Aorta (tissue), 5 donors: ENCODE measurements around the gene TOM1L2. TPM values are rescaled to one million over a fixed set of nuclear protein-coding genes. Genes with fewer than 3 reads are reported as not detected.

ENCODE experiments used
- ATAC-seq: fragments of 200-7000 bp; cut with Tn5 transposase; one replicate; pipeline ENCODE4 v1.9.1; 2022; ENCODE audit warnings: moderate library complexity; ENCODE audit not compliant: low FRiP score
- DNase-seq, 2 donors: peaks; one replicate each; pipeline ENCODE4 v3.0.0-alpha.2; 2020
- H3K27ac ChIP-seq, 2 donors: one replicate each; pipeline ENCODE4 v1.5.1; 2013; ENCODE audit warnings: low read length in 2 of 2, mild to moderate bottlenecking in 2 of 2, moderate library complexity in 2 of 2, control low read depth in 1 of 2, inconsistent platforms in 1 of 2, low read depth in 1 of 2
- H3K27me3 ChIP-seq, 2 donors: one replicate each; pipeline ENCODE4 v1.6.1; 2013; ENCODE audit warnings: control low read depth in 1 of 2, low read length in 1 of 2, mild to moderate bottlenecking in 1 of 2, moderate library complexity in 1 of 2; ENCODE audit not compliant: insufficient read depth in 2 of 2, control insufficient read depth in 1 of 2
- H3K36me3 ChIP-seq, 2 donors: one replicate each; pipeline ENCODE4 v1.6.1; 2013; ENCODE audit warnings: control low read depth in 1 of 2, low read length in 1 of 2, mild to moderate bottlenecking in 1 of 2; ENCODE audit not compliant: insufficient read depth in 2 of 2, control insufficient read depth in 1 of 2
- H3K4me1 ChIP-seq, 2 donors: one replicate each; pipeline ENCODE4 v1.6.1; 2013; ENCODE audit warnings: low read length in 2 of 2, control low read depth in 1 of 2, mild to moderate bottlenecking in 1 of 2, moderate library complexity in 1 of 2; ENCODE audit not compliant: insufficient read depth in 2 of 2, control insufficient read depth in 1 of 2
- H3K4me3 ChIP-seq, 2 donors: one replicate each; pipeline ENCODE4 v1.5.1; 2013; ENCODE audit warnings: low read length in 2 of 2, control low read depth in 1 of 2, mild to moderate bottlenecking in 1 of 2
- H3K9me3 ChIP-seq: one replicate; pipeline ENCODE4 v1.6.1; 2013; ENCODE audit warnings: mild to moderate bottlenecking, low read length; ENCODE audit not compliant: control insufficient read depth
- WGBS, 2 donors: extraction: QIAGEN DNeasy Blood & Tissue Kit; methylation state at CpG; one replicate each; pipeline ENCODE4 v1.1.7; 2013; 5-methylcytosine and 5-hydroxymethylcytosine counted together
- intact Hi-C, 2 donors: fragments of 100-400 bp; cut with DNase I; formaldehyde crosslinking; loops; one replicate each; pipeline versions ENCODE4 v1.14.2 to v1.15.0; 2022
- polyA plus RNA-seq, 2 donors: library from polyadenylated mRNA; stranded (reverse); fragments of 200-250 nt; gene quantifications; one replicate each; pipeline ENCODE4 v1.2.3, GENCODE V29; 2013
- total RNA-seq, 2 donors: library from RNA; stranded (reverse); fragmentation: NEBNext Ultra II Directional; extraction: Animal tissue kit (Norgen Biotek cat#: 25700); gene quantifications; one replicate each; pipeline ENCODE4 v1.2.1, GENCODE V29; 2021
- donor health status: healthy with polysubstance abuse.
- donor health status: Bipolar disorder and iron deficiency.
- donor health status: DM: no; HTN: no; CAD: no.
- donor health status: DM: no; HTN: no; CAD: no.
- donor health status: DM: yes; HTN: yes; CAD: no.

The TOM1L2 gene
- total and polyA plus RNA-seq, 4 donors, result 11.9 to 74.9 (median 54.8) TPM

DNA sequence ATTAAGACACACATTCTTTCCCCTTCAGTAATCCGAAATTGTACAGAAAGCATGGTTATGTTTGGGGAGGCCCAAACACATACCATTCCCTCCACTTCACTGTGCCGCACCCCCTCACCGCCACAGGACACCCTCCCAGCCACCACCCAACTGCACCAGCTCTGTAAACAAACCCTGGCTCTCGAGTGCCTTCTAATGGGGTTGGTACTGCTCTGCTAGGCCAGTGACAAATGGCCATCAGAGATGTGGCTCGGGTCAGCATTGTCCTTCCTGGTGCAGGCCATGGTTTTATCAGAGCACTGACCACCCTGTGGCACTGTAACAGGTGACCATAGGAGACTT, 111.5 kb downstream of the TOM1L2 start:
- H3K36me3 ChIP-seq, result no peaks in the 10 kb centered on the region
- ATAC-seq (no peak), DNase-seq (no peak)
- H3K9me3 ChIP-seq, result no peaks in the 10 kb centered on the region
- no peak overlapping the region for H3K4me3 ChIP-seq
- WGBS, 2 donors, result 76% methylated on average over 5 of the region's 5 CpGs
- H3K27ac ChIP-seq, result no peak overlapping the region
- H3K27me3 ChIP-seq, result no peaks in the 10 kb centered on the region
- no peaks in the 10 kb centered on the region for H3K4me1 ChIP-seq
- intact Hi-C loops, result loop anchor here (1.0 to 5.0 kb wide), 4 partner anchors 48 to 180 kb away; partner anchors contain the start of gene RAI1 (in 2 of the 2)

DNA sequence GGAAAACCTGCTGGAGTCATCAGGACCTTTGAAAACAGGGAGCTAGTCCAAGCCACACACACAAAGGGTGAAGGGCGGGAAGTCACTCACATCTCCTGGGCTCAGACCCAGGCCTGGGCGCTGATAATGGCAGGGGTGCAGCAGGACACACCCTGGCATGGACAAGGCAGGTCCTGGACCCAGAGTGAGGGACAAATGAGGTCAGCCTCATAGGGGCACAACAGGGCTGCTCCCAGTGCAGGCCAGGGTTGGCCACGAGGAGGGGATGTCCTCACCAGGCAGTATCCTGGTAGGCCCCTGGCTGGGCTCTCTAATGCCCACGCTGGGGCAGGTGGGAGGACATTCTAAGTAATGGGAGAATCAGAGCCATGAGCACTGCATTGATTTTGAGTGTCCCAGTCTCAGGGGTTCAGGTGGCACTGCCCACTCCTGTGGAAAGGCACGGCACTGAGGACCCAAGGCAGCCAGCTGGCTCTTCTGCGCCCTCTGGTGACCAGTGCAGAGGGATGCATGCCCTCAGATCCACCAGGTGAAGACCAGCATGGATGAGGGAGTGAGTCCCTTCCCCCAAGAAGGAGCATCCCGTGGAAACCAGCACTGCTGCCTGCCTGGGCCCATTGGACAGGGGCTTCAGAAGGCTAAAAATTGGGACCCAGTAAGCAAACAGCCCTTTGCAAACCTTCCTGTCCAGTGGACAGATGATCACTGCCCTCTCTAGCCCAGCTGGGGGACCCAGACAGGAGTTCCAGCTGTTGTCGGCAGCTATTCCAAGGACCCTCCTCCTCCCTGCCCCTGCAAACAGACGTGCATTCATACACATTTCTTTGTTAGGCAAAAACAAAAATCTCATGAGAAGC, 112.1 kb downstream of the TOM1L2 start:
- intact Hi-C loops, result loop anchor here (1.0 to 5.0 kb wide), 4 partner anchors 47 to 179 kb away; partner anchors contain the start of gene RAI1 (in 2 of the 2)
- 33 to 35% methylated on average over 9 of the region's 9 CpGs for WGBS, 2 donors
- peak in 1 of 2 donors; percentile 89 for DNase-seq

DNA sequence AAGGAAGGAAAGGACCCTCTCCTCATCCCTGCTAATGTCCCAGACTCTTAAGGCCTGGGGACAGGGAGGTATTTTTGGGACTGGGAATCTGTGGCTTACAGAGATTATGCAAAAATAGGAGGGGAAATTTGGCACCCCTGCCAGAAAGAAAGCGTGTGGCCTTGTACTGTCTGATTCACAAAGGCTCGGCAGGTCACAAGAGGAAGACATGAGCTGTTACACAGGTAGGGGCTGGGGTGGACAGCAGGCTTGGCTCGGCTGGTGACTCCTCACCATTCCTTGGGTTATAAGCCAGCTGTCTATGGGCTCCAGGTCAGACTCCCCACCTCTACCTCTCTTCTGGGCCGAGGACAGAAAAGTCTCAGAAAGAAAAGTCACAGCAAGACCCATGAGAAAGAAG, 114.7 kb downstream of the TOM1L2 start:
- H3K27ac ChIP-seq, result no peak overlapping the region
- no peak for ATAC-seq
- no peaks in the 10 kb centered on the region for H3K36me3 ChIP-seq
- peaks cover 0 to 3% of the 10 kb centered on the region in 2 donors for H3K4me1 ChIP-seq
- intact Hi-C loops, result no loop called here
- H3K4me3 ChIP-seq, result no peak overlapping the region
- no peak for DNase-seq
- 89 to 94% methylated on average over 4 of the region's 4 CpGs for WGBS, 2 donors
- no peaks in the 10 kb centered on the region for H3K27me3 ChIP-seq
- H3K9me3 ChIP-seq, result no peaks in the 10 kb centered on the region

More for the DNA sequence above, 112.1 kb downstream of the TOM1L2 start:
- Histone ChIP-seq H3K4me3 (no peak overlapping the region), H3K27me3 (no peaks in the 10 kb centered on the region), H3K27ac (no peak overlapping the region), H3K36me3 (no peaks in the 10 kb centered on the region), H3K4me1 (no peaks in the 10 kb centered on the region), H3K9me3 (no peaks in the 10 kb centered on the region)
- ATAC-seq, result peak; percentile 90

DNA sequence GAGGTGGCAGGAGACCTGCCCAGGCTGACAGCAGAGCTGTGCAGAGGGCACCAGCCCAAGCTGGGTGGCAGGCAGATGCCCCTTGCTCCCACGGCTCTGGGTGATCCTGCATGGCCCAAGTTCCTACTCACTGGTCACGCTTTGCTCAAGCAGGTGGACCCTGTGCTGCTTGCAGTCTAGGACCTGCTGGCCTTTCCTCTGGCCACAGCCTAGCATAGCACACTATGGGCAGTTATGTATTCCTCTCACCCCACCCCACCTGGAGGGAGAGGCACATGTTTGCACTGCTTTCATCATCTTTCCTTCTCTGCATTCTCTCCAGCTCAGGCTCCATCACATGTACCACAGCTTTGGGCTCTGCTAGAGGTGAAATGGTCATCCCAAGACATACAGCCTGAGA, 115.8 kb downstream of the TOM1L2 start:
- no peak overlapping the region for H3K27ac ChIP-seq
- peaks cover 0 to 3% of the 10 kb centered on the region in 2 donors for H3K4me1 ChIP-seq
- WGBS, 2 donors, result 53 to 64% methylated on average over 2 of the region's 2 CpGs
- H3K36me3 ChIP-seq, result no peaks in the 10 kb centered on the region
- intact Hi-C loops, result no loop called here
- DNase-seq (no peak), ATAC-seq (peak; percentile 22)
- H3K4me3 ChIP-seq, result no peak overlapping the region
- H3K9me3 ChIP-seq, result no peaks in the 10 kb centered on the region
- H3K27me3 ChIP-seq, result no peaks in the 10 kb centered on the region

DNA sequence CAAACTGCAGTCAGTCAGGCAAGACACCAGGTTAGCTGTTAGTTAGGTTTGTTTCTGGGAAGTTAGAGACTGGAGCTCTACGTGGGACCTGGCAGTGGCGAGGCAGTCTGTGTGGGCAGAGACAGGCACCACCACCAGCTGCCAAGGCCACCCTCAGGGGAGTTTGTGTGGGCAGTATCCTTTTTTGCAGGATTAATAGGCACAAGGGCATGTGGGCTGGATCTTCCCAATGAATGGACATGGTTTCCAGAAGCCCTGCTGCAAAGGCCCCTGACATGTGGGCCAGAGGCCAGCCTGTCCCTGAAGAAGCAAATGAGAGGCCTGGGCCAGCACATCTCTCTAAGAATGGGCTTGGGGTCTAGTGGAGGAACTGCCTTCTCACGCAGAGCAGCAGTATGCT, 116.2 kb downstream of the TOM1L2 start:
- Histone ChIP-seq H3K27me3 (no peaks in the 10 kb centered on the region), H3K9me3 (no peaks in the 10 kb centered on the region), H3K36me3 (no peaks in the 10 kb centered on the region), H3K27ac (no peak overlapping the region), H3K4me3 (no peak overlapping the region), H3K4me1 (peaks cover 0 to 3% of the 10 kb centered on the region in 2 donors)
- peak; percentile 80 to 88 for DNase-seq
- 10% methylated on average over 3 of the region's 3 CpGs for WGBS, 2 donors
- ATAC-seq, result peak; percentile 24
- intact Hi-C loops, result no loop called here

DNA sequence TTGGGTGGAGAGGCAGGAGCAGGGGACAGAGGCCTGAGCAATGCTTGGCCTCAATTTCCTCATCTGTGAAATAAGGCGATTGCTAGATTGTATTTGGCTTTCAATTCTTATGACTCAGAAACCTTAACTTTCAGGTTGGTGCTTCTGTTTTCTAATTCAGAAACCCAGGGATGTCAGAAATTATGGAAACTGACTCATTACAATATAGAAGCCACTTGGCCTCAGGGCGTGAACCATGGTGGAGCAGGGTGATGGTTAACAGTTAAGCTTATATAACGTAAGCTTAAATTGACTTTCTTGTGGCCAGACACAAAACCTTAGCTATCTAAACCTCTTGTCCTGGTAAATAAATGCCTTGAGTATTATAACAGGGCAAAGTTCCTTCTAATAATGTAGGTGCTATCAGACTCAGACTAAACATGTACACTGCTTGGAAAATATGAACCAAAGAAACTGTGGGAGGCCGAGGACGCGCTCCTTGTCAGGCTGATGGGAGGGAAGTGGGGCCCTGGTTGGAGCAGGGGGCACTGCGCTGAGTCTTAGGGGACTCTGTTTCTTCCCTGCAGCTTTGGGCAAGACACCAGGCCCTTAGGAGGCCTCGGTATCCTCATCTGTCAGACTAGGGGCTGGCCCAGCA, 118.3 kb downstream of the TOM1L2 start:
- ATAC-seq, result no peak
- WGBS, 2 donors, result 93 to 95% methylated on average over 8 of the region's 8 CpGs
- H3K4me3 ChIP-seq, result no peak overlapping the region
- intact Hi-C loops, result no loop called here
- no peaks in the 10 kb centered on the region for H3K9me3 ChIP-seq
- no peaks in the 10 kb centered on the region for H3K36me3 ChIP-seq
- no peaks in the 10 kb centered on the region for H3K27me3 ChIP-seq
- H3K27ac ChIP-seq, result no peak overlapping the region
- no peak for DNase-seq
- peaks cover 0 to 3% of the 10 kb centered on the region in 2 donors for H3K4me1 ChIP-seq

DNA sequence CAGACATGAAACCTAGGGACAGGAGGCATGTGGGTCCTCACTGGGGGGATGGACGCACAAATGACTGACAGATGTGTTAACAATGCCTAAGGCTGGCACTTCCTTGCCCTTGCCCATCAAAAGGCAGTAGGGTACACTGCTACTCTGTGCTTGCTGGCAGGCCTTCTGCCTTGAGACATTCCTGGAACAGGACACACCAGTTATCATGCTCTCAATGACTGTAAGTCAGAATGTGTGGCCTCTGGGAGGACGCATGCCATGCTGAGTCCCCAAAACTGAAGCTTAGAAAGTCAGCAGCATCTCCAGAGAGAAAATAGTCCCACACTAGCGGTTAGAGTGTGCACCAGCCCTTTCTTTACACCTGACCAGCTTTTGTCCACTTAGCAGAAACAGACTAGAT, 119.3 kb downstream of the TOM1L2 start:
- H3K9me3 ChIP-seq, result no peaks in the 10 kb centered on the region
- no peak overlapping the region for H3K4me3 ChIP-seq
- no peaks in the 10 kb centered on the region for H3K36me3 ChIP-seq
- DNase-seq (no peak), ATAC-seq (no peak)
- 93% methylated on average over 3 of the region's 3 CpGs for WGBS, 2 donors
- no peaks in the 10 kb centered on the region for H3K27me3 ChIP-seq
- no peak overlapping the region for H3K27ac ChIP-seq
- H3K4me1 ChIP-seq, result peaks cover 0 to 3% of the 10 kb centered on the region in 2 donors
- intact Hi-C loops, result no loop called here

DNA sequence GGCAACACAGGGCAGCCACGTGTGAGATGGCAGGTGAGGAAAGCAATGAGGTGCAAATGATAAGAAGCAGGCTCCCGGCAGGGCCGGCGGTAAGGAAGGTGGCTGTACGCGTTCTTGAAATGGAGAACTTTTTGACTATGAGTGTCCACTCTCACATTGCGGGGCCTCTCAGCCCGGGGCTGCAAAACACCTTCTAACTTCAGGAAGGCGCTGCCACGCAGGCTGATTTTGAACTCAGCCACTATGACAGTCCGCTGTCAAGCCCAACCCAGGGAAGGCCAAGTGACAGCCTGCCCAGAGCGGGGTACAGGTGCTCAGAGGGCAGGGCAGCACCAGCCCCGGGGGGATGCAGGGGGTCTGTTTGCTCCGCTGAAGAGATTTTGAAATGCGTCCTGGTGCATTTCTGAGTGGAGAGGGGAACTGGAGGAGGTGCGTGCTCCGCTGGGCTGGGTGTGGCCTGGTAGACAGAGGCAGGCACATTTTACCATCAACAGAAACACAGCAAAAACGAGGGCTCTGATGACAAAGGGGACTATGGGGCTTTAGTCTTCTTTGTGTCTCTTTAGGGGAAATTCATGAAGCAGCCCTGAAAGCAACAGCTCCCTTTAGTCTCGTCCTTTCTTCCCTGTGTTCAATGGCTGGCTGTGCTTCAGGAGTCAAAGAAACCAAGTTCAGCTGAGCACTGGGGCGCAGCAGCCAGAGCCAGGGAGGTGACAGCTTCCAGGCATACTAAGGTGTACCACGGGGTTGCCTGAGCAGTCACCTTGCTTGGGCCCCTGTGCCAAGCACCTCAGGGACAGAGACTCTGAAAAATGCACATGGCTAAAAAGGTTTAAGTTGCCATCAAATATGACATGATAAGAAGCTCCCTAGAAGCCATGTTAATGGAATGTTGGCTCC, 120.8 kb downstream of the TOM1L2 start:
- DNase-seq, result no peak
- intact Hi-C loops, result no loop called here
- H3K27me3 ChIP-seq, result no peaks in the 10 kb centered on the region
- H3K4me1 ChIP-seq, result peaks cover 0 to 3% of the 10 kb centered on the region in 2 donors
- no peak overlapping the region for H3K27ac ChIP-seq
- H3K36me3 ChIP-seq, result no peaks in the 10 kb centered on the region
- 84 to 87% methylated on average over 21 of the region's 21 CpGs for WGBS, 2 donors
- no peak for ATAC-seq
- H3K4me3 ChIP-seq, result no peak overlapping the region
- H3K9me3 ChIP-seq, result no peaks in the 10 kb centered on the region
